HepG2 (cell line): ENCODE data around the gene TRIM9.

Experiments
- HES4 ChIP-seq: sonication (generic); formaldehyde crosslinking; IDR thresholded peaks from 2 replicates; pipeline ENCODE4 v1.9.0; 2021; ENCODE audit warnings: mild to moderate bottlenecking, missing genetic modification reagents, borderline replicate concordance
- HMG20A ChIP-seq: IDR thresholded peaks from 2 replicates; pipeline ENCODE4 v1.6.1; 2016; ENCODE audit warnings: borderline replicate concordance
- PAWR ChIP-seq: sonication (generic); formaldehyde crosslinking; IDR thresholded peaks from 2 replicates; pipeline ENCODE4 v1.4.0; 2020; ENCODE audit warnings: missing genetic modification reagents, mild to moderate bottlenecking, borderline replicate concordance
- PHF21A ChIP-seq: sonication (generic); formaldehyde crosslinking; IDR thresholded peaks from 2 replicates; pipeline ENCODE4 v1.5.0; 2020; ENCODE audit warnings: mild to moderate bottlenecking, missing genetic modification reagents
- POLR2AphosphoS5 ChIP-seq: IDR thresholded peaks from 2 replicates; pipeline ENCODE4 v1.6.1; 2012; ENCODE audit warnings: low read depth, low read length
- RFX5 ChIP-seq: IDR thresholded peaks from 2 replicates; pipeline ENCODE4 v1.6.1; 2011; ENCODE audit warnings: low read depth, low read length, improper control_type of control experiment
- RXRA ChIP-seq: sonication (generic); formaldehyde crosslinking; IDR thresholded peaks from 2 replicates; pipeline ENCODE4 v1.5.1; 2020; ENCODE audit warnings: missing genetic modification reagents
- SMAD3 ChIP-seq: sonication (generic); formaldehyde crosslinking; IDR thresholded peaks from 2 replicates; pipeline ENCODE4 v1.4.0; 2020; ENCODE audit warnings: missing genetic modification reagents
- SP2 ChIP-seq: sonication (generic); formaldehyde crosslinking; IDR thresholded peaks from 2 replicates; pipeline ENCODE4 v1.5.1; 2020; ENCODE audit warnings: mild to moderate bottlenecking, missing genetic modification reagents
- ZNF337 ChIP-seq: sonication (generic); formaldehyde crosslinking; IDR thresholded peaks from 2 replicates; pipeline ENCODE4 v1.5.1; 2020; ENCODE audit warnings: missing genetic modification reagents, low read depth, mild to moderate bottlenecking, borderline replicate concordance
- ZNF7 ChIP-seq: IDR thresholded peaks from 2 replicates; pipeline ENCODE4 v1.6.1; 2016; ENCODE audit warnings: missing biosample characterization, missing genetic modification reagents

DNA sequence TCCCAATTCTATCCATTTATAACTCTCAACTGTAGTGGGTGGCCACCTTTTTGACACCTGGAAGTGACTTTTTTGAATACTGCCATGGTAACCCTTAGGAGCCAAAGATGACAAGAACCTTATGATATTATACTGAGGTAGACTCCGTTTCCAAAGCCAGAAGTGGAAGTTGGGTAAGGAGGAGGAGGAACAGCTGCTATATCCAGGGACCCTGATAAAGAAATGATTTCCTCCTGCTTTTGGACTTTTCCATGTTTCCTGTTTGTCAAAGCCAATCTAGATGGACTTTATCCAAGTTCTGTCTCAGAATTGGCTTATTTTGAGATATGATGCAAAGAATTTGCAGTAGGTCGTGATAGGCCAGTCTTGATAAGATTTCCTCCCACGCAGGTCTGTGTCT is 14.3 kb downstream of the TRIM9 start:
- TF ChIP-seq HES4 (CRISPR knock-in tag): no peak
- no peak for TF ChIP-seq ZNF337 (CRISPR knock-in tag)
- TF ChIP-seq RFX5: no peak
- no peak for TF ChIP-seq PHF21A (CRISPR knock-in tag)
- TF ChIP-seq ZNF7 (CRISPR knock-in tag): no peak
- no peak for TF ChIP-seq SP2 (CRISPR knock-in tag)
- TF ChIP-seq RXRA: no peak
- TF ChIP-seq SMAD3: no peak
- TF ChIP-seq PAWR: no peak
- TF ChIP-seq POLR2AphosphoS5: no peak
- no peak for TF ChIP-seq HMG20A (CRISPR knock-in tag)
